H1 (cell line): ENCODE measurements around the gene LRRC3B. TPM values are rescaled to one million over a fixed set of nuclear protein-coding genes. Genes with fewer than 3 reads are reported as not detected.

Experiments
- CTCF ChIA-PET: fragments of 300-600 bp; sonication (Branson Sonifier 250); formaldehyde crosslinking; loops from one replicate; lab custom pipeline; 2021; ENCODE audit not compliant: partially characterized antibody; lab: Charles Lee
- POLR2A ChIA-PET: fragments of 300-600 bp; sonication (Branson Sonifier 250); formaldehyde crosslinking; loops from one replicate; lab custom pipeline; 2021; ENCODE audit warnings: inconsistent platforms; ENCODE audit not compliant: partially characterized antibody; lab: Charles Lee
- DNase-seq, 2 experiments: peaks; one replicate each; pipeline versions ENCODE4 v3.0.0 to v3.0.0-alpha.2; 2010 to 2022; ENCODE audit warnings: low spot score in 2 of 2, low read depth in 1 of 2, mixed read lengths in 1 of 2
- FAIRE-seq: peaks from 2 replicates; lab custom pipeline; 2011; peaks lifted over from hg19 to GRCh38; lab: Jason Lieb, UNC
- H2AFZ ChIP-seq: 2 replicates; pipeline ENCODE4 v1.8.1; 2012; ENCODE audit warnings: low read length, inconsistent platforms
- H2AK5ac ChIP-seq: 2 replicates; pipeline ENCODE4 v1.6.1; 2013; ENCODE audit warnings: low read depth, low read length
- H2BK120ac ChIP-seq: replicated peaks from 2 replicates; pipeline ENCODE3; 2013; ENCODE audit warnings: low read depth, low read length, inconsistent platforms
- H2BK12ac ChIP-seq: 2 replicates; pipeline ENCODE4 v1.6.1; 2013; ENCODE audit warnings: low read depth, low read length
- H2BK15ac ChIP-seq: 2 replicates; pipeline ENCODE4 v1.6.1; 2013; ENCODE audit warnings: low read length
- H2BK20ac ChIP-seq: 2 replicates; pipeline ENCODE4 v1.6.1; 2013; ENCODE audit warnings: low read length
- H2BK5ac ChIP-seq: 2 replicates; pipeline ENCODE4 v1.6.1; 2013; ENCODE audit warnings: low read depth, low read length
- H3K14ac ChIP-seq: 2 replicates; pipeline ENCODE4 v1.6.1; 2013; ENCODE audit warnings: inconsistent platforms; ENCODE audit not compliant: insufficient read length
- H3K18ac ChIP-seq: 2 replicates; pipeline ENCODE4 v1.6.1; 2013; ENCODE audit warnings: low read length; ENCODE audit errors: extremely low read depth
- H3K23ac ChIP-seq: 2 replicates; pipeline ENCODE4 v1.6.1; 2013; ENCODE audit warnings: inconsistent platforms; ENCODE audit not compliant: insufficient read length
- H3K23me2 ChIP-seq: 2 replicates; pipeline ENCODE4 v1.6.1; 2013; ENCODE audit warnings: low read depth, low read length
- H3K27ac ChIP-seq: 2 replicates; pipeline ENCODE4 v1.6.1; 2011; ENCODE audit warnings: low read depth, low read length, inconsistent platforms
- H3K27me3 ChIP-seq, 4 experiments: replicated peaks in 1 of 4; 1 replicate in 1 of 4; 2 replicates in 3 of 4; pipeline versions ENCODE4 v1.6.1 to v1.8.1; 2011 to 2013; ENCODE audit warnings: low read length in 3 of 4, mild to moderate bottlenecking in 3 of 4, inconsistent platforms in 2 of 4, mixed read lengths in 2 of 4, moderate library complexity in 1 of 4; ENCODE audit not compliant: control insufficient read depth in 3 of 4, insufficient read depth in 3 of 4; ENCODE audit errors: extremely low read depth in 1 of 4
- H3K36me3 ChIP-seq, 4 experiments: 2 replicates each; pipeline versions ENCODE4 v1.6.1 to v1.8.1; 2011 to 2013; ENCODE audit warnings: mild to moderate bottlenecking in 4 of 4, low read length in 3 of 4, moderate library complexity in 2 of 4, control low read depth in 1 of 4, inconsistent platforms in 1 of 4; ENCODE audit not compliant: insufficient read depth in 4 of 4, control insufficient read depth in 2 of 4
- H3K4ac ChIP-seq: replicated peaks from 2 replicates; pipeline ENCODE3; 2013; ENCODE audit warnings: low read length, low read depth, mixed read lengths, inconsistent platforms; ENCODE audit not compliant: insufficient read length
- H3K4me1 ChIP-seq, 4 experiments: replicated peaks in 1 of 4; 1 replicate in 1 of 4; 2 replicates in 3 of 4; pipeline versions ENCODE4 v1.6.1 to v1.8.1; 2011 to 2013; ENCODE audit warnings: low read length in 3 of 4, inconsistent platforms in 2 of 4, mixed read lengths in 1 of 4; ENCODE audit not compliant: insufficient read depth in 4 of 4, control insufficient read depth in 3 of 4
- H3K4me2 ChIP-seq, 2 experiments: 2 replicates each; pipeline versions ENCODE4 v1.6.1 to v1.8.1; 2011 to 2013; ENCODE audit warnings: low read depth in 2 of 2, low read length in 2 of 2, control low read depth in 1 of 2, inconsistent platforms in 1 of 2, mild to moderate bottlenecking in 1 of 2; ENCODE audit not compliant: insufficient read depth in 1 of 2
- H3K4me3 ChIP-seq, 4 experiments: fragments of 200-600, 300-600 bp in 1 of 4; sonication (generic), shearing (Covaris generic), sonication (Bioruptor Twin) in 1 of 4; 2 replicates each; pipeline versions ENCODE4 v1.5.1 to v1.8.1; 2011 to 2016; ENCODE audit warnings: low read length in 4 of 4, low read depth in 3 of 4, control low read depth in 2 of 4, inconsistent platforms in 2 of 4, mild to moderate bottlenecking in 2 of 4, mixed read lengths in 1 of 4, moderate library complexity in 1 of 4; ENCODE audit not compliant: insufficient read depth in 2 of 4; ENCODE audit errors: extremely low read depth in 1 of 4
- H3K56ac ChIP-seq: replicated peaks from 2 replicates; pipeline ENCODE3; 2013; ENCODE audit warnings: low read depth, mild to moderate bottlenecking, mixed read lengths, low read length, inconsistent platforms; ENCODE audit not compliant: insufficient read length
- H3K79me1 ChIP-seq: 2 replicates; pipeline ENCODE4 v1.6.1; 2013; ENCODE audit warnings: low read depth, low read length, control low read depth
- H3K79me2 ChIP-seq, 2 experiments: 2 replicates each; pipeline versions ENCODE4 v1.6.1 to v1.8.1; 2012 to 2013; ENCODE audit warnings: low read length in 2 of 2, mild to moderate bottlenecking in 2 of 2, inconsistent platforms in 1 of 2; ENCODE audit not compliant: insufficient read depth in 2 of 2, control insufficient read depth in 1 of 2
- H3K9ac ChIP-seq, 4 experiments: replicated peaks in 1 of 4; 1 replicate in 1 of 4; 2 replicates in 3 of 4; pipeline versions ENCODE4 v1.6.1 to v1.8.1; 2011 to 2013; ENCODE audit warnings: low read depth in 3 of 4, low read length in 3 of 4, control low read depth in 2 of 4, mild to moderate bottlenecking in 2 of 4, moderate library complexity in 2 of 4, inconsistent platforms in 1 of 4; ENCODE audit errors: extremely low read depth in 1 of 4
- H3K9me3 ChIP-seq, 2 experiments: 2 replicates each; pipeline versions ENCODE4 v1.6.1 to v1.8.1; 2012 to 2013; ENCODE audit warnings: mild to moderate bottlenecking in 2 of 2, moderate library complexity in 2 of 2, control low read depth in 1 of 2, inconsistent platforms in 1 of 2, low read depth in 1 of 2, low read length in 1 of 2, mixed read lengths in 1 of 2; ENCODE audit not compliant: insufficient read depth in 2 of 2
- H4K20me1 ChIP-seq, 2 experiments: replicated peaks in 1 of 2; 2 replicates each; pipeline versions ENCODE3 to v1.8.1; 2011 to 2013; ENCODE audit warnings: inconsistent platforms in 2 of 2, low read length in 2 of 2, mild to moderate bottlenecking in 1 of 2; ENCODE audit not compliant: insufficient read depth in 2 of 2, control insufficient read depth in 1 of 2
- H4K5ac ChIP-seq: 2 replicates; pipeline ENCODE4 v1.6.1; 2013; ENCODE audit warnings: low read length, low read depth, mixed read lengths, inconsistent platforms; ENCODE audit not compliant: insufficient read length
- H4K8ac ChIP-seq: 2 replicates; pipeline ENCODE4 v1.8.0; 2013; ENCODE audit warnings: mild to moderate bottlenecking, moderate library complexity, low read length, inconsistent platforms; ENCODE audit not compliant: insufficient read depth; ENCODE audit errors: extremely low read depth
- H4K91ac ChIP-seq: replicated peaks from 2 replicates; pipeline ENCODE3; 2013; ENCODE audit warnings: low read length, mixed read lengths, inconsistent platforms; ENCODE audit not compliant: insufficient read length
- CBX5 ChIP-seq: fragments of 300-800, 300-1000 bp; sonication (generic); IDR thresholded peaks from 2 replicates; pipeline ENCODE4 v1.7.1; 2016; ENCODE audit warnings: antibody characterized with exemption, low read length, low read depth
- CTBP2 ChIP-seq: IDR thresholded peaks from 2 replicates; pipeline ENCODE4 v1.7.0; 2011; ENCODE audit warnings: borderline replicate concordance, mild to moderate bottlenecking, moderate library complexity, mixed read lengths, low read length; ENCODE audit not compliant: insufficient read depth, insufficient read length
- EZH2 ChIP-seq: fragments of 200-600 bp; sonication (generic); IDR thresholded peaks from 2 replicates; pipeline ENCODE4 v1.7.1; 2012; ENCODE audit warnings: low read depth, mild to moderate bottlenecking, moderate library complexity, low read length, inconsistent platforms; ENCODE audit not compliant: severe bottlenecking
- KDM4A ChIP-seq: IDR thresholded peaks from one replicate; pipeline ENCODE4 v1.7.1; 2012; ENCODE audit warnings: low read depth, mild to moderate bottlenecking, moderate library complexity, low read length, inconsistent platforms; ENCODE audit not compliant: severe bottlenecking
- MAFK ChIP-seq: IDR thresholded peaks from 2 replicates; pipeline ENCODE4 v1.6.1; 2012; ENCODE audit warnings: low read depth, mild to moderate bottlenecking, improper control_type of control experiment, low read length
- NANOG ChIP-seq: IDR thresholded peaks from 2 replicates; pipeline ENCODE4 v1.6.1; 2011; ENCODE audit warnings: low read length, low read depth, mild to moderate bottlenecking, inconsistent platforms; ENCODE audit not compliant: insufficient read depth, poor library complexity, severe bottlenecking
- POLR2A ChIP-seq, 2 experiments: IDR thresholded peaks; 1 replicate in 1 of 2; 2 replicates in 1 of 2; pipeline ENCODE4 v1.6.1; 2011; ENCODE audit warnings: low read depth in 2 of 2, low read length in 2 of 2, mild to moderate bottlenecking in 2 of 2; ENCODE audit errors: control extremely low read depth in 1 of 2
- RAD21 ChIP-seq, 2 experiments: IDR thresholded peaks in 1 of 2; conservative IDR thresholded peaks in 1 of 2; 2 replicates each; pipeline ENCODE4 v1.6.1; 2011; ENCODE audit warnings: low read depth in 2 of 2, low read length in 2 of 2, improper control_type of control experiment in 1 of 2, inconsistent platforms in 1 of 2, mild to moderate bottlenecking in 1 of 2, moderate library complexity in 1 of 2
- RFX5 ChIP-seq: IDR thresholded peaks from 2 replicates; pipeline ENCODE4 v1.6.1; 2011; ENCODE audit warnings: low read depth, low read length, improper control_type of control experiment, borderline replicate concordance
- SAP30 ChIP-seq: fragments of 300-600 bp; sonication (generic); IDR thresholded peaks from 2 replicates; pipeline ENCODE4 v1.7.1; 2012; ENCODE audit warnings: low read length, moderate library complexity, mild to moderate bottlenecking, inconsistent platforms; ENCODE audit not compliant: insufficient read depth, insufficient replicate concordance
- SRF ChIP-seq: IDR thresholded peaks from 2 replicates; pipeline ENCODE4 v1.6.1; 2011; ENCODE audit warnings: mild to moderate bottlenecking, low read depth, low read length, moderate library complexity
- TAF1 ChIP-seq: IDR thresholded peaks from 2 replicates; pipeline ENCODE4 v1.6.1; 2011; ENCODE audit warnings: mild to moderate bottlenecking, low read depth, low read length
- TCF12 ChIP-seq: IDR thresholded peaks from 2 replicates; pipeline ENCODE4 v1.6.1; 2011; ENCODE audit warnings: low read depth, mild to moderate bottlenecking, low read length
- YY1 ChIP-seq: IDR thresholded peaks from 2 replicates; pipeline ENCODE4 v1.6.1; 2011; ENCODE audit warnings: low read depth, mild to moderate bottlenecking, low read length
- ZNF274 ChIP-seq: IDR thresholded peaks from 2 replicates; pipeline ENCODE4 v1.7.0; 2012; ENCODE audit warnings: low read length, borderline replicate concordance; ENCODE audit errors: extremely low read depth
- WGBS, 2 experiments: shearing (Covaris generic) in 1 of 2; methylation state at CpG; one replicate each; pipeline versions ENCODE4 v1.1.6 to v1.1.7; 2013 to 2015; ENCODE audit warnings: low lambda C conversion rate in 2 of 2, mixed read lengths in 2 of 2, inconsistent platforms in 1 of 2, low coverage in 1 of 2, missing lambda C conversion rate in 1 of 2; ENCODE audit not compliant: insufficient replicate concordance in 2 of 2, insufficient coverage in 1 of 2, insufficient read length in 1 of 2; ENCODE audit errors: extremely low coverage in 1 of 2, missing lambda C conversion rate in 1 of 2; 5-methylcytosine and 5-hydroxymethylcytosine counted together
- polyA plus RNA-seq, 7 experiments: library from polyadenylated mRNA; depleted of rRNA in 3 of 7; stranded (reverse) in 5 of 7; unstranded in 2 of 7; fragments of >200 nt in 5 of 7; fragments of 200-250 nt in 2 of 7; gene quantifications; 1 replicate in 5 of 7; 2 replicates in 1 of 7; 4 replicates in 1 of 7; pipeline versions ENCODE4 v1.2.1 to v1.2.3, GENCODE V29; 2011 to 2013; ENCODE audit warnings: missing spikeins in 2 of 7, mixed read lengths in 2 of 7
- total RNA-seq: library from RNA; stranded (reverse); fragmentation: NEBNext Ultra II Directional; extraction: Animal tissue kit (Norgen Biotek cat#: 25700); gene quantifications from 2 replicates; pipeline ENCODE4 v1.2.1, GENCODE V29; 2021

LRRC3B gene
- total and polyA plus RNA-seq, 2 of the 8 experiments (the other 6 are each of a cell fraction or from before 2014, with no cell fraction given), result 1.6 to 3.1 TPM

GRCh38 chr3:26648461-26648860 lies 25.9 kb downstream of the LRRC3B start:
- WGBS, 2 experiments, result 89% methylated on average over 2 of the region's 2 CpGs; no CpG with 5 or more reads in 1 of the 2 experiments
- Histone ChIP-seq H3K27ac (no peak overlapping the region), H3K79me2 (no peaks in the 10 kb centered on the region), H4K20me1 (no peaks in the 10 kb centered on the region), H4K5ac (no peak overlapping the region), H3K4me1 (no peaks in the 10 kb centered on the region), H3K27me3 (no peaks in the 10 kb centered on the region), H3K23ac (no peak overlapping the region), H3K4me3 (no peak overlapping the region), H2AFZ (no peak overlapping the region), H3K4ac (no peak overlapping the region), H2BK5ac (no peak overlapping the region), H3K23me2 (no peaks in the 10 kb centered on the region), H3K36me3 (no peaks in the 10 kb centered on the region), H3K18ac (no peak overlapping the region), H2BK12ac (no peak overlapping the region), H3K56ac (no peak overlapping the region), H4K91ac (no peak overlapping the region), H3K4me2 (no peak overlapping the region), H3K79me1 (no peaks in the 10 kb centered on the region), H3K9me3 (no peaks in the 10 kb centered on the region), H2BK20ac (no peak overlapping the region), H4K8ac (no peak overlapping the region), H3K9ac (no peak overlapping the region), H3K14ac (no peak overlapping the region), H2BK120ac (no peak overlapping the region), H2AK5ac (no peak overlapping the region), H2BK15ac (no peak overlapping the region)
- FAIRE-seq, result no peak
- DNase-seq, result no peak
- ChIA-PET CTCF (no interaction called here), POLR2A (no interaction called here)
- TF ChIP-seq CBX5 (no peak), MAFK (no peak), RAD21 (IDR thresholded peaks at IDR 0.05 in 1 of 2, conservative IDR thresholded peaks at IDR 0.05 in 1 of 2; ENCODE audit: low read depth in 2 of 2, low read length in 2 of 2) (no peak), RFX5 (no peak), POLR2A (IDR thresholded peaks at IDR 0.05; ENCODE audit: control extremely low read depth in 1 of 2, low read depth in 2 of 2, low read length in 2 of 2) (no peak), TCF12 (no peak), ZNF274 (no peak), TAF1 (no peak), SRF (no peak), CTBP2 (no peak), EZH2 (no peak), YY1 (no peak), SAP30 (no peak), NANOG (no peak), KDM4A (no peak)
